Liver (tissue), 9 donors: ENCODE data around the gene ARMH1. TPM values are rescaled to one million over a fixed set of nuclear protein-coding genes. Genes with fewer than 3 reads are reported as not detected.

Source experiments
- DNase-seq: peaks from one replicate; pipeline ENCODE4 v3.0.0-alpha.2; 2017; ENCODE audit warnings: low spot score
- H3K27ac ChIP-seq, 2 donors: one replicate each; pipeline ENCODE4 v1.7.0; 2013; ENCODE audit warnings: inconsistent platforms in 2 of 2, low read length in 2 of 2, control low read depth in 1 of 2, low read depth in 1 of 2, mild to moderate bottlenecking in 1 of 2
- H3K27me3 ChIP-seq, 4 donors: one replicate each; pipeline versions ENCODE4 v1.6.1 to v1.7.0; 2013; ENCODE audit warnings: low read length in 3 of 4, inconsistent platforms in 1 of 4, mild to moderate bottlenecking in 1 of 4, moderate library complexity in 1 of 4; ENCODE audit not compliant: control insufficient read depth in 4 of 4, insufficient read depth in 4 of 4
- H3K36me3 ChIP-seq, 4 donors: one replicate each; pipeline versions ENCODE4 v1.6.1 to v1.7.0; 2013; ENCODE audit warnings: low read length in 3 of 4, mild to moderate bottlenecking in 3 of 4, low read depth in 1 of 4, moderate library complexity in 1 of 4; ENCODE audit not compliant: control insufficient read depth in 4 of 4, insufficient read depth in 3 of 4
- H3K4me1 ChIP-seq, 4 donors: one replicate each; pipeline versions ENCODE4 v1.6.1 to v1.7.0; 2013; ENCODE audit warnings: low read length in 3 of 4, mild to moderate bottlenecking in 3 of 4, moderate library complexity in 1 of 4; ENCODE audit not compliant: control insufficient read depth in 4 of 4, insufficient read depth in 4 of 4
- H3K4me3 ChIP-seq, 3 donors: one replicate each; pipeline versions ENCODE4 v1.6.1 to v1.7.0; 2013; ENCODE audit warnings: low read length in 3 of 3, control low read depth in 1 of 3, low read depth in 1 of 3, mild to moderate bottlenecking in 1 of 3
- H3K9ac ChIP-seq, 2 donors: one replicate each; pipeline ENCODE4 v1.7.0; 2013; ENCODE audit warnings: low read length in 2 of 2, mild to moderate bottlenecking in 2 of 2, moderate library complexity in 2 of 2, control low read depth in 1 of 2, low read depth in 1 of 2
- H3K9me3 ChIP-seq, 4 donors: one replicate each; pipeline versions ENCODE4 v1.6.1 to v1.7.0; 2013; ENCODE audit warnings: low read length in 3 of 4; ENCODE audit not compliant: control insufficient read depth in 4 of 4
- ATF3 ChIP-seq: IDR thresholded peaks from 2 replicates; pipeline ENCODE4 v1.6.1; 2016; ENCODE audit warnings: antibody characterized with exemption
- CTCF ChIP-seq: fragments of 150-350 bp; IDR thresholded peaks from 2 replicates; pipeline ENCODE4 v1.5.1; 2017; ENCODE audit warnings: improper control_type of control experiment, low read depth, low read length; ENCODE audit not compliant: missing input control
- EGR1 ChIP-seq, 2 donors: IDR thresholded peaks; 2 replicates each; pipeline ENCODE4 v1.6.1; 2016 to 2018; ENCODE audit warnings: antibody characterized with exemption in 2 of 2, low read depth in 2 of 2
- FOXA1 ChIP-seq: IDR thresholded peaks from 2 replicates; pipeline ENCODE4 v1.6.1; 2016; ENCODE audit warnings: antibody characterized with exemption
- FOXA2 ChIP-seq: IDR thresholded peaks from 2 replicates; pipeline ENCODE4 v1.6.1; 2016; ENCODE audit warnings: antibody characterized with exemption
- GABPA ChIP-seq, 2 donors: IDR thresholded peaks in 1 of 2; conservative IDR thresholded peaks in 1 of 2; 2 replicates each; pipeline ENCODE4 v1.6.1; 2016; ENCODE audit warnings: antibody characterized with exemption in 2 of 2, mild to moderate bottlenecking in 1 of 2, moderate library complexity in 1 of 2
- HNF4A ChIP-seq, 2 donors: conservative IDR thresholded peaks; 2 replicates each; pipeline ENCODE4 v1.6.1; 2016; ENCODE audit warnings: antibody characterized with exemption in 2 of 2, mild to moderate bottlenecking in 2 of 2
- HNF4G ChIP-seq: IDR thresholded peaks from 2 replicates; pipeline ENCODE4 v1.6.1; 2016; ENCODE audit warnings: antibody characterized with exemption
- JUND ChIP-seq, 2 donors: IDR thresholded peaks; 2 replicates each; pipeline ENCODE4 v1.6.1; 2016; ENCODE audit warnings: antibody characterized with exemption in 2 of 2
- MAX ChIP-seq: IDR thresholded peaks from 2 replicates; pipeline ENCODE4 v1.6.1; 2016; ENCODE audit warnings: antibody characterized with exemption
- NR2F2 ChIP-seq: IDR thresholded peaks from 2 replicates; pipeline ENCODE4 v1.6.1; 2016; ENCODE audit warnings: antibody characterized with exemption
- RAD21 ChIP-seq, 2 donors: IDR thresholded peaks; 2 replicates each; pipeline ENCODE4 v1.6.1; 2016; ENCODE audit warnings: antibody characterized with exemption in 2 of 2, mild to moderate bottlenecking in 2 of 2
- REST ChIP-seq: IDR thresholded peaks from 2 replicates; pipeline ENCODE4 v1.6.1; 2016; ENCODE audit warnings: antibody characterized with exemption, mild to moderate bottlenecking
- RXRA ChIP-seq, 2 donors: IDR thresholded peaks; 2 replicates each; pipeline ENCODE4 v1.6.1; 2017 to 2018; ENCODE audit warnings: antibody characterized with exemption in 2 of 2, mild to moderate bottlenecking in 1 of 2
- SP1 ChIP-seq: IDR thresholded peaks from 2 replicates; pipeline ENCODE4 v1.6.1; 2018; ENCODE audit warnings: antibody characterized with exemption, mild to moderate bottlenecking
- TAF1 ChIP-seq: conservative IDR thresholded peaks from 2 replicates; pipeline ENCODE4 v1.6.1; 2016; ENCODE audit warnings: antibody characterized with exemption, mild to moderate bottlenecking
- YY1 ChIP-seq: IDR thresholded peaks from 2 replicates; pipeline ENCODE4 v1.6.1; 2016; ENCODE audit warnings: antibody characterized with exemption, mild to moderate bottlenecking
- ZBTB33 ChIP-seq: IDR thresholded peaks from 2 replicates; pipeline ENCODE4 v1.6.1; 2016; ENCODE audit warnings: antibody characterized with exemption
- WGBS: extraction: QIAGEN DNeasy Blood & Tissue Kit; methylation state at CpG from one replicate; pipeline ENCODE4 v1.1.7; 2013; 5-methylcytosine and 5-hydroxymethylcytosine counted together
- polyA plus RNA-seq, 2 donors: library from polyadenylated mRNA; stranded (reverse) in 1 of 2; unstranded in 1 of 2; fragments of 200-250 nt in 1 of 2; fragments of >200 nt in 1 of 2; fragmentation: Nextera tagmentation in 1 of 2; extraction: Ambion mirVana in 1 of 2; gene quantifications; one replicate each; pipeline versions ENCODE4 v1.2.1 to v1.2.3, GENCODE V29; 2013 to 2015
- total RNA-seq, 2 donors: library from RNA; depleted of rRNA; stranded (reverse); fragments of >200 nt; gene quantifications; one replicate each; pipeline ENCODE4 v1.2.3, GENCODE V29; 2014
- donor health status: healthy.
- donor health status: healthy.
- donor health status: healthy.
- donor health status: healthy.
- donor health status: healthy.

Gene ARMH1
- total and polyA plus RNA-seq, 4 donors: 2.2 to 20.3 (median 5.5) TPM

GRCh38 chr1:44652445-44653106 is 21.9 kb upstream of the ARMH1 start:
- peaks cover 9 to 35% (median 13%) of the 10 kb centered on the region in 4 donors for H3K36me3 ChIP-seq
- 58% methylated on average over 7 of the region's 7 CpGs for WGBS
- no peak overlapping the region for H3K9ac ChIP-seq
- H3K4me3 ChIP-seq: no peak overlapping the region
- peak; percentile 88 for DNase-seq
- H3K27ac ChIP-seq: no peak overlapping the region
- peaks cover 0 to 10% (median 3%) of the 10 kb centered on the region in 4 donors for H3K4me1 ChIP-seq
- no peaks in the 10 kb centered on the region for H3K27me3 ChIP-seq
- no peaks in the 10 kb centered on the region for H3K9me3 ChIP-seq
- TF ChIP-seq CTCF: peak; percentile 94
- TF ChIP-seq GABPA (IDR thresholded peaks at IDR 0.05 in 1 of 2, conservative IDR thresholded peaks at IDR 0.05 in 1 of 2): no peak
- TF ChIP-seq RAD21 (IDR thresholded peaks at IDR 0.05): peak; percentile 92
- no peak for TF ChIP-seq TAF1
- no peak for TF ChIP-seq JUND (IDR thresholded peaks at IDR 0.05)

- no peak overlapping the region for H3K4me3 ChIP-seq
- H3K9ac ChIP-seq: no peak overlapping the region
- DNase-seq: no peak
- no peaks in the 10 kb centered on the region for H3K9me3 ChIP-seq
- peaks cover 0 to 10% (median 3%) of the 10 kb centered on the region in 4 donors for H3K4me1 ChIP-seq
- H3K36me3 ChIP-seq: peaks cover 6 to 31% (median 14%) of the 10 kb centered on the region in 4 donors
- no peak overlapping the region for H3K27ac ChIP-seq
- no peaks in the 10 kb centered on the region for H3K27me3 ChIP-seq
- TF ChIP-seq FOXA2 (no peak), SP1 (peak; percentile 74), EGR1 (IDR thresholded peaks at IDR 0.05; ENCODE audit: low read depth in 2 of 2) (no peak), JUND (IDR thresholded peaks at IDR 0.05) (no peak), NR2F2 (no peak), HNF4G (peak; percentile 68), TAF1 (no peak), YY1 (no peak), GABPA (IDR thresholded peaks at IDR 0.05 in 1 of 2, conservative IDR thresholded peaks at IDR 0.05 in 1 of 2) (no peak), FOXA1 (no peak), MAX (no peak), HNF4A (conservative IDR thresholded peaks at IDR 0.05) (peak in 1 of 2 donors; percentile 90), REST (no peak), CTCF (no peak), ATF3 (peak; percentile 37), ZBTB33 (no peak), RAD21 (IDR thresholded peaks at IDR 0.05) (peak in 1 of 2 donors; percentile 21), RXRA (IDR thresholded peaks at IDR 0.05) (peak in 1 of 2 donors; percentile 92)
- 57% methylated on average over 11 of the region's 11 CpGs for WGBS
These were observed 21.2 kb upstream of the ARMH1 start for GRCh38 chr1:44653107-44653964.
